Epithelial cell of esophagus (primary cell): ENCODE data around the gene SLC46A2.

Source experiments
- DNase-seq: peaks from one replicate; pipeline ENCODE4 v3.0.0; 2010; ENCODE audit warnings: low read depth
- H3K4me3 ChIP-seq: 2 replicates; pipeline ENCODE4 v1.5.1; 2011; ENCODE audit warnings: mild to moderate bottlenecking, low read length, control low read depth
- TF ChIP-seq, protein P1 (sequence below): IDR thresholded peaks from 2 replicates; pipeline ENCODE4 v1.5.1; 2011; ENCODE audit warnings: low read depth, mild to moderate bottlenecking, low read length, control low read depth, inconsistent platforms; ENCODE audit not compliant: insufficient read depth; ENCODE audit errors: missing control alignments

The SLC46A2 gene

DNA sequence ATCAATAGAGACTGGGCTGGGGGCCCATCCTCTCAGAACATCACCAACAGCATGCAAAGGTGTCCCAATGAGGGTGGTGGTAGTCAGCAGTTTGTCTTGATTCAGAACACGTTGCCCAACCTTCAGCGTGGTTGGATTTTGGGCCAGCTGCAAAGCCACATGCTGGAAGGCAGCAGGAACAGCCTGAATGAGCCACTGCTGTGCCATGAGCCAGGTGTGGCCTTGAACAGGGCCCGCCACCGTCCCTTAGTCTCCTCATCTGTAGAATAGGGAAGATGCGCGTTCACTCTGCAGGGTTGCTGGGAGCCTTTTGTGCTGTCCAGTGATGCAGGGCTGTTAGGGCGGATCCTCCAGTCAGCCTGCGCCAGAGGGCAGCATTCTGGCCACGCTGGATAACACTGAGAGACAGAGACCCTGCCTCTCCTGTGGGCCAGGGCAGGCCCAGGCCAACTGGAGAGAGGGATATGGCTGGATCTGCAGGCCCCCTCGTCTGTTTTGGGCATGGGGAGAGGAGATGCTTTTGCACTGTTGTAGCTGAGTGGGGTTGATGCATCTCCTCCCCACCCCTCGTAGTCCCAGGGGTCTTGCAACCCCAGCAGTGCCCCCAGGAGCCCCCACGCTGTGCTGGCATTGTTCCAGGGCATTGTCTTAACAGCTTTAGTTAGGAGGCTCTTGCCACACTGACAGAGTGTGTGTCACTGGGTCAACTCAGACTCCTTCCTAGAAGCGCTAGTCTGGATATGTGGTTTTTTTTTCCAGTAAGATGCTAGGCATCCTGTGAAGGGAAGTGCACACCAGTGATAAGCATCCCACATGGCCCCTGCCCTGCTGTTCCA, 42.1 kb downstream of the SLC46A2 start:
- DNase-seq: no peak
- TF ChIP-seq, protein P1, sequence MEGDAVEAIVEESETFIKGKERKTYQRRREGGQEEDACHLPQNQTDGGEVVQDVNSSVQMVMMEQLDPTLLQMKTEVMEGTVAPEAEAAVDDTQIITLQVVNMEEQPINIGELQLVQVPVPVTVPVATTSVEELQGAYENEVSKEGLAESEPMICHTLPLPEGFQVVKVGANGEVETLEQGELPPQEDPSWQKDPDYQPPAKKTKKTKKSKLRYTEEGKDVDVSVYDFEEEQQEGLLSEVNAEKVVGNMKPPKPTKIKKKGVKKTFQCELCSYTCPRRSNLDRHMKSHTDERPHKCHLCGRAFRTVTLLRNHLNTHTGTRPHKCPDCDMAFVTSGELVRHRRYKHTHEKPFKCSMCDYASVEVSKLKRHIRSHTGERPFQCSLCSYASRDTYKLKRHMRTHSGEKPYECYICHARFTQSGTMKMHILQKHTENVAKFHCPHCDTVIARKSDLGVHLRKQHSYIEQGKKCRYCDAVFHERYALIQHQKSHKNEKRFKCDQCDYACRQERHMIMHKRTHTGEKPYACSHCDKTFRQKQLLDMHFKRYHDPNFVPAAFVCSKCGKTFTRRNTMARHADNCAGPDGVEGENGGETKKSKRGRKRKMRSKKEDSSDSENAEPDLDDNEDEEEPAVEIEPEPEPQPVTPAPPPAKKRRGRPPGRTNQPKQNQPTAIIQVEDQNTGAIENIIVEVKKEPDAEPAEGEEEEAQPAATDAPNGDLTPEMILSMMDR: no peak
- H3K4me3 ChIP-seq: no peak overlapping the region

DNA sequence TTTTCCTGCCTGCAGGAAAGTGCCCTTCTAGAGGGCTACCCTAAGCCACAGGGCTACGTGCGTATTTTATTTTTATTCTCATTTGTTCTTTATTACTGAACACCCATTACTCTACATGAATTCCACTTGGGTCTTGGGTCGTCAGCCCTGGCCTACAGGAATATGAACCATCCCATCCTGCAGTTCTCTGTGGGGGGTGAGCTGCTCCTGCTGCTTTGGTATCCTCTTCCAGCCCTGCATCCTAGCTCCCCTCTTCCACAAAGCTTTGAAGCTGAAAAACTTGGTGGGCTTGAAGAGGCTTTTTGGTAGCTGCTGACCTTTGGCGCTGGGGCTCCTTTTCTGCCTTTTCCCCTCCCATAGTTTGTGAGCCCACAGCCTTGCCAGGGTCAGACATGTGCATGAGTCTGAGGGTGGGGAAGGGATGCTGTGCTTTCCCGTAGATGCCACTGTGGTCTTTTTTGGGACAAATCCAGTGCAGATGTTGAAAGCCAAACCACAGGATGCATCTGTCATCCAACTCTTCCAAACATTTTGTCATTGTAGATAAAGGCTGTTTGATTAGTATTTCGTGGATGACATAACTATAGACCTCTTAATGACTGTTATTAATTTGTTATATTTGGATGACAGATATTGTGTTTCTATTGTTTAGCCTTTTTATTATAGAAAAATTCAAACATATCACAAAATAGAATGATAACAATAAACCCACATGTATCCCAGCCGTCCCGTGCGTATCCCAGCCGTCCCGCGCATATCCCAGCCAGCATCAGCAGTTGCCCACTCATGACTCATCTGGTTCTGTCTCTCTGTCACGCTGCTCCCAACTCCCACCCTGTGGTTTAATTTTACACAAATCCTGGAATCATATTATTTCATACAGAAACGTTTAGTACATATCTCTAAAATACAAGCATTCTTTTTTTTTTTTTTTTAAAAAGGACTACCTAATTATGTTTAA, 43.9 kb downstream of the SLC46A2 start:
- no peak overlapping the region for H3K4me3 ChIP-seq
- DNase-seq: no peak
- TF ChIP-seq, protein P1: no peak

DNA sequence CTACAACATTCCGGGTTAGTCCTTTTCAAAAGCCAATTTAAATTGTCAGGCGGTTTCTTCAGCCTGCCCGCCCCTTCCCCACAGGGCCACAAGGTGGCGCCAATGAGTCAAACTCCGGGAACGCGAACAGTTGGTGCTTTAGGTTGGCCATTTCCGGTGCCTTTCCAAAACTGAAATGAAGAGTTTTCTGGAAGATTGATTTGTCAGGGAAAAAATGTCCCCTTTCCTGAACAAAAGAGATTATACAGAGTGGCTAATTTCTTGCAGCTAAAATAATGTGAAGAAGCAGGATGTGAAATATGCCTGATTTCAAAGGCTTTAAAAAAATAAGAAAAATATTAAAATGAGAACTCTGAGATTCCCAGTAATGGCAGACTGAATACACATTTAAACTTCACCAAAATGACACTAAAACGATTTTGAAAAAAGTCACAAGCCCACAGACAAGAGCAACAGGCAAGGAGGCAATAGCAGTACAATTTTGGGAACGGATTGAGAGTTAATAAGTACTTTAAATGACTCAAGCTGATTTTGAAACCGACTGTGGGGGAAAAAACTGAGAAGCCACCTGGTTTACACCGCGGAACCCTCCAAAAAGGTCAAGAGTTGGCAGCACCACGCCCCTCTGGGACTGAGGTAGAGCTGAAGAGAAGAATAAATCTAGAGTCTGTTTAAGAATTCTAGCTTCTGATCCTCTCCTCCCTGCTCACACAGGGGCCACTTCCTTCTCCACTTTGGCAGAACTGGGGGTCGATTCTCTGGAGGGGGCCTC, 45.7 kb downstream of the SLC46A2 start:
- DNase-seq: peak; percentile 70
- H3K4me3 ChIP-seq: no peak overlapping the region
- TF ChIP-seq, protein P1: peak; percentile 99

DNA sequence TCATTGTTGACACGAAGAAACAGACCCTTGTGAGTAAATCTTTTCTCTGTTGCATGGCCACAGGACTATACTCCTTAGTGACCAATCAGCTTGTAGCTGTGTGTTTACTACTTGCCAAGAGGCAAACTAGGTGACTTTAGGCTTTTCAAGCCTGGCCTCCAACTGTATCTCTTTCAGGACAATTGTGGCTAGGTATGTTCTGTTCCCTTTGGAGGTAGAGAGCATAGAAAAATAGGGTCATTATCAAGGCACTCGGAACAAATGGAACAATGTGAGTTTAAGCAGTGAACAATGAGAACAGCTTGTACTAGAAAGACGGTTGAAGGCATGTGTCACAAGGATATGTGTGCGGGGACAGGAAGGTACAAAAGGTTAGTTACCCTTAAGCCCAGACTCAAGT, 48.1 kb downstream of the SLC46A2 start:
- H3K4me3 ChIP-seq: no peak overlapping the region
- no peak for DNase-seq
- TF ChIP-seq, protein P1: no peak

DNA sequence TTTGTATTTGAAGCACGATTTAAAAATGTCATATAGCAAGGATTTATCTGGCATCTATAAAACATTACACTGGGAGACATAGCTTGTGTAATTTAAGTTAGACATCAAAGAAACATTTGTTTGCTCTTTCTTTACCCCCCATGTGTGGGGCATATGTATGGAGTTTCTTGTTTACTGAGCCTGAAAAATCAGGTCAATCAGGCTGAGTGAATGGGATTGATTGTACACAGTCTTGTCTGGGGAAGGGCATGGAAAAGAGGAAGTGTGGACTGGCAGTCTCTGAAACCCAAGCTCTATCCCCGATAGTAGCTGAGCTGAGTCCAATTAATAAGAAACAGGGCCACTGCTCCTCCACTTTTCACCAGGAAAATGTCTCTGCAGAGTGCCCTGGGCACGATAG, 49.4 kb downstream of the SLC46A2 start:
- TF ChIP-seq, protein P1: no peak
- H3K4me3 ChIP-seq: no peak overlapping the region
- DNase-seq: no peak

DNA sequence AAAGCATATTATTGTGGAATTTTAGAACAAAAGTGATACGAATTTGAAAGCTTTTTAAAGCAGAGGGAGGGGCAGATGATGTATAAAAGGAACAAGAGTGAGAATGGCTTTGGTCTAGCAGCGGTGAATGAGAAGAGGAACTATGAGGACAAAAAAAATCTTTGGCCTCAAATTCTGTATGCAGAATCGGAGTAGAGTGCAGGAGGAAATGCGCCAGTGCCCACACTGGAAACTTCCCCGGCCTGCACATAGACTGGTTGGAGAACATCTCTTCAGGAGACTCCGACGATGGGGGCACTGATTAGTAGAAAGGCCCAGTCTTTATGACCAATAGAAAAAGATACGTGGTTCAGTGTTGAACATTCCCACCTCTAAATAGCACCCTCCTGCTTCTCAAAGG, 51.3 kb downstream of the SLC46A2 start:
- TF ChIP-seq, protein P1: no peak
- no peak for DNase-seq
- no peak overlapping the region for H3K4me3 ChIP-seq
